NCI-H524 (cell line): ENCODE data around the gene BTBD7.

ENCODE experiments used
- DNase-seq, 2 experiments: peaks; one replicate each; lab custom pipeline; 2025; lab: John Stamatoyannopoulos, UW

Gene BTBD7

GRCh38 chr14:93329965-93330608 lies 2.7 kb downstream of the BTBD7 start:
- DNase-seq = no peak

- no peak for DNase-seq
Observed at GRCh38 chr14:93328546-93328945, 4.3 kb downstream of the BTBD7 start.

- DNase-seq = no peak
Observed at GRCh38 chr14:93326196-93326595, 6.6 kb downstream of the BTBD7 start.

GRCh38 chr14:93323600-93324174 lies 9.1 kb downstream of the BTBD7 start:
- no peak for DNase-seq

- no peak for DNase-seq
Observed at GRCh38 chr14:93322929-93323599, 9.8 kb downstream of the BTBD7 start.

- DNase-seq = no peak
Observed at GRCh38 chr14:93320489-93320888, 12.3 kb downstream of the BTBD7 start.

GRCh38 chr14:93319958-93320357 lies 12.9 kb downstream of the BTBD7 start:
- no peak for DNase-seq

- no peak for DNase-seq
Observed at GRCh38 chr14:93319494-93319893, 13.3 kb downstream of the BTBD7 start.

- no peak for DNase-seq
Observed at GRCh38 chr14:93318927-93319326, 13.9 kb downstream of the BTBD7 start.

- DNase-seq = no peak
Observed at GRCh38 chr14:93317875-93318807, 14.7 kb downstream of the BTBD7 start.

GRCh38 chr14:93317210-93317874 lies 15.5 kb downstream of the BTBD7 start:
- DNase-seq = no peak

- peak in 1 of 2 experiments; percentile 16 for DNase-seq
Observed at GRCh38 chr14:93316716-93317115, 16.1 kb downstream of the BTBD7 start.

- no peak for DNase-seq
Observed at GRCh38 chr14:93315575-93315974, 17.3 kb downstream of the BTBD7 start.

- DNase-seq = no peak
Observed at GRCh38 chr14:93311082-93311481, 21.8 kb downstream of the BTBD7 start.

GRCh38 chr14:93309427-93309966 lies 23.3 kb downstream of the BTBD7 start:
- DNase-seq = no peak

- no peak for DNase-seq
Observed at GRCh38 chr14:93308686-93309345, 24.0 kb downstream of the BTBD7 start.

GRCh38 chr14:93306812-93307211 lies 26.0 kb downstream of the BTBD7 start:
- no peak for DNase-seq

- DNase-seq = no peak
Observed at GRCh38 chr14:93305725-93306418, 27.0 kb downstream of the BTBD7 start.

- DNase-seq = no peak
Observed at GRCh38 chr14:93304771-93305170, 28.1 kb downstream of the BTBD7 start.

GRCh38 chr14:93303659-93304058 lies 29.2 kb downstream of the BTBD7 start:
- DNase-seq = peak; percentile 62 to 82
